ENCODE measurements around the gene HERC2.
A peak's percentile ranks its signal among the peaks of the same experiment; 100 is the strongest.
"Not testable (repeated sequence)": the region's sequence is repeated elsewhere in the genome, so short reads cannot be mapped to it uniquely, and the experiment has no call there.

Gene HERC2

DNA sequence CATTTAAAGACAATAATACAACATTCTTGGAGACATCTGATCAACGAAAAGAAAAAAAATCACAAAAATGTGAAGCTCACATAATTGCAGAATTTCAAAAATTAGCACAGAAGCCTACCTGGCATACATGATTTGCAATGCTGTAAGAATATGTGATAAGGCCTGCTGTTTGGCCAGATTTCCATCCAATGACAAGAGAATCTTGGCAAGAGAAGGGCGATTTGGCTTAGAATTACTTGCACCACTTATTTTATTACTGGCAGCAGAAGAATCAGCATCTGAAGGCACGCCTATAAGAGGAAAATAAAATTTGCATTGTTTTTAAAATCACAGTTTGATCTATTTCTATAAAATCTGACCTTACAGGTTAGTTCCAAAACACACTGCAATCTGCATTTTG is 152.6 kb downstream of the HERC2 start:
- DNase-seq = peak; percentile 20

DNA sequence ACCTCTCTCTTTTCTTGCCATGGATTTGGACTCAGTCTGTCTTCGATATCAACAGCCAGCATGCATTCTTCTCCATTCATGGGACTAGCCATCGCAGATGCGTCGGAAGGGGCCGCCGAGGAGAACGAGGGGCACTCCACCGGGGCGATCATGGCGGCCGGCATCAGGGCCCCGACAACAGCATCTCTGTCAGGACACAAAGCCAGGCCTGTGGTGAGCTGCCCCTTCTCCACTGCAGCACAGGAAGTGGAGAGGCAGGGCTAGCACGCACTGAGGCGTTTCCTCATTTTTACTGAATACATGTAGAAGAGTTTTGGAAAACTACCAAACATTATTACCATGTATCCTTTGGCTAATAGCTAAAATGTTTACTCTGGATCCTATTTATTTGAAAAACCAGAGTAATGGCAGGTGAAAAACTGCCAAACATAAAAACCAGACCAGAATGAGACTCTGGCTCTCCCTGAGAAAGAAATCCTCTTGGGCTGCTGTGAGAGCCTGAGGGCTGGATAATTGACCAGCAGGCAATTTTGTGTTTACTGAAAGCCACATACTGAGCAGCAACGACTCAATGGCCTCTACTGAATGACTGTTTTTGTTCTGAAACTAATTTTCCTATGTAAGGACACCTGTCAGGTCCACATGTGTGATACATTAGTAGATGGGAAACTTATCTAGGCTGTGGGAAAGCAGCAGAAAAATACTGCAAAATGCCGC is 153.4 kb downstream of the HERC2 start:
- DNase-seq = peak; percentile 93

DNA sequence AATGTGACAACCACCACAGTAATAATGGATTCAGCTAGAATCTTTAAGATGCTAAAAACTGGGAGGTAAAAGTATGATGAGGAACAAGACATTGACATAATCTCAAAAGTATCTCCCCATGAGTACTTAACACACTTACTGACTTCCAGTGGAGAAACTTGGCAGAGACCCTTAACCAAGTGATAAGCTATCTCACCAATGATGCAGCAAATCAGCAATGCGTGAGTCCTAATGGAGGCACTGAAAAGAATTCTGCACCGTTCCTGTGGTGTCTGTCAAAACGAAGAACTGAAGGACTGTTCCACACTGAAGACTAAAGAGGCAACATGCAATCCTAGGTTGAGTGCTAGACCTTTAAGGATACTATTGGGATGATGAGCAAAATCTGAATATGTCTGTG is 154.9 kb downstream of the HERC2 start:
- DNase-seq = no peak

DNA sequence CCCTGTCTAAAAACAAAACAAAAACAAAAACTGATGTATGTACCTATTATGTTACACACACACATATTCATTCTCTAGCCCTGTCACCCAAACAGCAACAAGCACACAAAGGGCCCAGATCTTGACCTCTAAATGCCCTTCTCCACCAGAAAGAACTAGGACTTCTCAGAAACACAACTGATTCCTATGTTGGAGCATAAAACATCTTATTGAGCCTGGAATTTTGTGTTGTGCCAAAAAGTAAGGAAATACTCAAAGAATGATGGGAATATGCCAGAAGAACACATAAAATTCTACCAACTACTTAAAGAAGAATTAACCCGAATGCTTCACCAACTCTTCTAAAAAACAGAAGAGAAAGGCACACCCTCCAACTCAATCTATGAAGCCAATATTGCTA is 156.2 kb downstream of the HERC2 start:
- DNase-seq = no peak

DNA sequence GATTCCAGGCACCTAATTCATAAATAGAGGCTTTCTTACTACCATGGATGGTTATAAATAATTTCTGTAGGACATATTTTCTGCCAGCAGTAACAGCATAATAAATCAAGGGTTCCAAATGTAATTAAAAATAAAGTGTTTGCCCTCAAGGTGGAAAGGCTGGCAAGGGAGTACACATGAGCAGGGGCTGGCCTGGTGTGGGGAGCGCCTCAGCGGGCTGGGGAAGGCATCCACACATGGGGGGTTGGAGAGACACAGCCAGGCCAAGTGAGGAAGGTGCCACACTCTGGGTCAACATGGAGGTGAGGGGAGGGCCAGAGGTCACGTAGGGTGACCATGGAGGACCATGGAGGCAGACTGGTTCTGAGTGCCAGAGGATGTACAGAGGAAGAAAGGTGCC is 157.1 kb downstream of the HERC2 start:
- no peak for DNase-seq

DNA sequence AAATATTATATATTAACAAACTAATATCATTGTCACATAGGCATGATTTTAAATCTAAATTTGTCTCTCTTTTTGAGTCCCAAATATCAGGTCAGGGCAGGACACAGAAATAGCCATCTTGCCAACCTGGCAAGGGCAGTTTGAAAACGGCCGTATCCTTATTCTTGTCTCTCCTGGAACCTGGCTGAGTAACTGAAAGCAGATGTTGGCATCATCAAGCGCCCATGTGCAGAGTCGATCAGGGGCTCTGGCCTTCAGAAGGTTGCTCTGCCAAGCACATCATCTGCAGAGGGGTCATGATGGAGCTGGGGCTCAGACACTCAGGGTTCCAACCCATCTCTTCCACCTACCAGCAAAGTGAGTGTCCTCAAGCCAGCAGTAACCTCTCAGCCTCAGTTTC is 167.7 kb downstream of the HERC2 start:
- no peak for DNase-seq

DNA sequence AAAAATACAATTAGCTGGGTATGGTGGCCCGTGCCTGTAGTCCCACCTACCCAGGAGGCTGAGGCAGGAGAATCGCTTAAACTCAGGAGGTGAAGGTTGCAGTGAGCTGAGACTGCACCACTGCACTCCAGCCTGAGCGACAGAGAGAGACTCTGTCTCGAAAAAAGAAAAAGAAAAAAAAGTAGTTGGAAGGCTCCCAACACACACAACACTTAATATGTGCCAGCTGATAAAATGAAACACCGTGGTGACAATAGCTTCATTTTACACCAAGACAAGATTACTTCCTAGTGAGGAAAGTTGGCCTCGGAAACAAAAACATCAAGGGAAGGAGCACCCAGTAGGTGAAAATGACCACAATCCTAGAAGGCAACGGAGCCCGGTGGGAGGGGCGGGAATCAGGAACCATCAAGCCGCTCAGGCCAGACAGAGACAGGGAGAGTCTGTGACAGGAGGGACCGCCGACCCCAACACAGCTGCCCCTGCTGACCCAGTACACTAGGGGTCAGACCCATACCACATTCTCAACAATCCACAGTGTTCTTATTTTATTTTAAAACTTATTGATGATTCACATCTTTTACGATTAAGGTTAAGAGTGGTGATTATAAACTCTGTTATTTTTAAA is 168.4 kb downstream of the HERC2 start:
- DNase-seq = no peak

DNA sequence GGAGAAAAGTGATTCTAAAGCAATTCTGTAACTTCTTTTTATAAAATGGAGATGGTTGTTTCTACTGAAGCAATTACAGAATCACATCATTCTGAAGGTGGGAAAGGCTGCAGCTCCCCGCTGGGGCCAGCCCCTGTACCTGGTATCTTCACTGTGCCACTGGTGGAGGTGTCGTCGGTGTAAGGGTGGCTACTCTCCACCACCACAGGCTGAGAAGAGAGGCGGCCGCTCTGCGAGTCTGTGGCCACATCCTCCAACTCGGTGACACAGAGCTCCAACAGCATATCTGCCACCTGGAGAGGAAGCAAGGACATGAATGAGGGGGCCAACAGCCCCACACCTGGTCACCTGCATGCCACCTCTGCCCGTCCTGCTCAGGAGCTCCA is 169.4 kb downstream of the HERC2 start:
- not testable (repeated sequence) for DNase-seq

DNA sequence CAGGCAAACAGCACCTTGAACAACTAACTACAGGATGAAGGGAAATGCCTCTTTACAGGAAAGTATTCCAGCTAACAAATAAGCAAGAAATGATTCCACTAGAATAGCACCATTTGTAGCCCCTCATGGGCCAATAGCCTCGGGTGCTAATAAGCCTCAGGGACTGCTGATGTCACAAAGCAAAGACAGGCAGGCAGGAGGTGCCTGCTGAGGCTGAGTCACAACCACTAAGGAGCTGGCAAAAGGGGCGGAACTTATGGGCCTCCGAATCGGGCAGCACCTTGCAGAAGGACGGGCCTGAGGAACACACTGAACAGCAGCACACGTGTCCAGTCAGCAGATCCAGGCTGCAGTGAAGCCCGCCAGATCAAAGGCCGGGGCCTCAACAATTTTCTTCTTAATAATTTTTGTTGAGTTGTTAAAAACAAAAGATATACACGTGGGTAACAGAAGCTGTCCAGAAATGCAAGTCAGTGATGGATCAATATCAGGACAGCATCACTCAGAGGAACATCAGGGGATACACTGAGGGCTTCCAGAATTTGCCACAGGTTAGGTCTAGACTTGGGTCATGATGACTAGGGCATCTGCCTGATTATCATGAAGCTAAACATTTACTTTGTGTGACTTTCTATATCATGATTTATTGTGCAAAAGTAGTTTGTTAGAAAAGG is 170.0 kb downstream of the HERC2 start:
- not testable (repeated sequence) for DNase-seq

DNA sequence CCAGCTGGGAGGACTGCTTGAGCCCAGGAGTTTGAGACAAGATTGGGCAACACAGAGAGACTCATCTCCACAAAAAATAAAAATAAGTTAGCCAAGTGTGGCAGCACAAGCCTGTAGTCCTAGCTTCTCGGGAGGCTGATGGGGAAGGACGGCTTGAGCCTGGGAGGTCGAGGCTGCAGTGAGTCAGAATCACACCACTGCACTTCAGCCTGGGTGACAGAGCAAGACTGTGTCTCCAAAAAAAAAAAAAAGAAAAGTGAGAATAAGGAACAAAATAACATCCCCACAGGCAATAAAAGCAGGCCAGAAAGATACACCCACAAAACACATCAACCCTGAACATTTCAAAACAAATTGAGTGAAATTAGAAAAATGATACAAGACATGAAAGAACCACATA is 174.2 kb downstream of the HERC2 start:
- no peak for DNase-seq

DNA sequence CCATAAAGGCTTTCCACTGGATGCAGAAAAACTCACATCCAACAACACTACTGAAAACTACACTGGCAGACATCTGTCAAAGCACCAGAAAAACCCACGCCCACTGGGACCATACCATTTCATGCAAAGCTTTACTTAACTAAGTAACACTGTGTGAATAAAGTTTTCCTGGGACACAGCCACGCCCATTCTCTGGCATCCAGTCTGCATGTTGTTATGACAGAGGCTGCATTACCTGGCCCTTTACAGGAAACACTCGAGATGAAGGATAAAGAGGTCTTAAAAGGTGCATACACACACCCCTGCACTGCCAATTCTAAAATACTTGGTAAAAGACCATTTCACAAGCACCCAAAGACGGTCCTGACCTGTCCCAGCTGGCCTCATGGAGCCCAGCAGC is 176.6 kb downstream of the HERC2 start:
- DNase-seq = not testable (repeated sequence)

DNA sequence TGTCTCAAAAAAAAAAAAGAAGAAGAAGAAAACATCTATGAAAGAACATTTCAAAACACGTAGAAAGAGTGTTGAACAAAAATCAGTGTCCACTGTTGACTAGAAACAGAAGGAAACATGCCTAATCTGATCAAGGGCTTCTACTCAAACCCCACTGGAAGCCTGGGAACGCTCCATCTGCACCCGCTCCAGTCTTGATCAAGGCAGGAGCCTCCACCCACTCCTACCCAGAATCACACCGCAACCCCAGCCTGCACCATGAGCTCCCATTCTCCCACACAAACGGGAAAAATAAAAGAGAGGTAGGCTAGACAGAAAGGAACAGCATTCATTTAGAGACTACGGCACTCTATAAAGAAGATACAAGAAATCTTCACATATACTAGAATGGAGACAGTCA is 181.9 kb downstream of the HERC2 start:
- no peak for DNase-seq

DNA sequence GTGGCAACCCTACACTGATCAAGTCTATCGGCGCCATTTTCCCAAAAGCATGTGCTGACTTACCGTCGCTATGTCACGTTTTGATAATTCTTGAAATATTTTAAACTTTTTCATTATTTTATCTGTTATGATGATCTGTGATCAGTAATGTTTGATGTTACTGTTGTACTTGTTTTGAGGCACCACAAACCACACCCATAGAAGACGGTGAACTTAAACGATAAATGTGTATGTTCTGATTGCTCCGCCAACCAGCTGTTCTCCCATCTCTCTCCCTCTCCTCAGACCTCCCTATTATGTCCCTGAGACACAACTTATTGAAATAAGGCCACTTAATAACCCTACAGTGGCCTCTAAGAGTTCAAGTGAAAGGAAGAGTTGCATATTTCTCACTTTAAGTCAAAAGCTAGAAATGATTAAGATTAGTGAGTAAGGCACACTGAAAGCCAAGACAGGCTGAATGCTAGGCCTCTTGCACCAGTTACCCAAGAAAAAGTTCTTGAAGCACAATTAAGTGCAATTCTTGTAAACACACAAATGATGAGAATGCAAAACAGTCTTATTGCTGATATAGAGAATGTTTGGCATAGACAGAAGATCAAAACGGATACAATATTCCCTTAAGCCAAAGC is 184.5 kb downstream of the HERC2 start:
- peak; percentile 37 for DNase-seq

DNA sequence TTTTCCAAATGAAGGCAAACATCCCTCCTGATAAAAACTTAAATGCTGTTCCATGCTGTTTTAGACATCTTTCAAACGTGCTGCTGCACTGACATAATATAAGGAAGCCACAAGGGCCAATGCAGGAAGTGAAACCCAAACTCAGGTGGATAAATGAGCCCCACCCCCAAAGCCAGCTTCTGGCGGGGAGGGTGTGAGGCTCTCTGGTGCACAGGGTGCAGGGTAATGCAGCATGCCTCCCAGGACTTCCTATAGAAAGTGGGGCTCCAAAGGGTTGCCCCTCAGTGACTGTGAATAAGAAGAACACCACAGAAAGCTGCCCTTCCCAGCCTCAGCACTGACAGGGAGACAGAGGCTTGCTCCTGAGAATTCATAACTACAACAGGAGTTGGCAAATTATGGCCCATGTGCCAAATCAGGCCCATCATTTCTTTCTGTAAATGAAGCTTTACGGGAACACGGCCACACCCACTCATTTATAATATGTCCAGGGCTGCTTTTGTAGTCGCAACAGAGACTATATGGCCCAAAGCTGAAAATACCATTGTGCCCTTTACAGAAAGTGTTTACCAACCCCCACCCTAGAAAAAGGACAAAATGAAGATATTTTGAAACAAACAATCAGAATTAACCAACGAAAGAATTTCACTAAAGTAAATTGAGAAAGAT is 185.6 kb downstream of the HERC2 start:
- DNase-seq = peak; percentile 94

DNA sequence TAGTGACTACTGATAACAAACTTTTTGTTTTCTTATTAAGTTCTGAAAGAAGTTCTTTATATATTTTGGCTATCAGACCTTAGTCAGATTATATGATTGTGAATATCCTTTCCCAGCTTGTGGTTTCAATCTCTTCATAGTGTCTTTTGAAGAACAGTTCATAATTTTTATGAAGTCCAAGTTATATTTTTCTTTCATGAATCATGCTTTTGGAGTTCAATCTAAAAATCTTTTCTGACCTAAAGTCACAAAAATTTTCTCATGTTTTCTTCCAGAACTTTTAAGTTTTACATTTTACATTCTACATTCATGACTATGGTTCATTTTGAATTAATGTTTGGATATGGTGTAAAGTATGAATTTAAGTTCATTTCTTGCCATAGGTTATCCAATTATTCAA is 188.7 kb downstream of the HERC2 start:
- DNase-seq = no peak

DNA sequence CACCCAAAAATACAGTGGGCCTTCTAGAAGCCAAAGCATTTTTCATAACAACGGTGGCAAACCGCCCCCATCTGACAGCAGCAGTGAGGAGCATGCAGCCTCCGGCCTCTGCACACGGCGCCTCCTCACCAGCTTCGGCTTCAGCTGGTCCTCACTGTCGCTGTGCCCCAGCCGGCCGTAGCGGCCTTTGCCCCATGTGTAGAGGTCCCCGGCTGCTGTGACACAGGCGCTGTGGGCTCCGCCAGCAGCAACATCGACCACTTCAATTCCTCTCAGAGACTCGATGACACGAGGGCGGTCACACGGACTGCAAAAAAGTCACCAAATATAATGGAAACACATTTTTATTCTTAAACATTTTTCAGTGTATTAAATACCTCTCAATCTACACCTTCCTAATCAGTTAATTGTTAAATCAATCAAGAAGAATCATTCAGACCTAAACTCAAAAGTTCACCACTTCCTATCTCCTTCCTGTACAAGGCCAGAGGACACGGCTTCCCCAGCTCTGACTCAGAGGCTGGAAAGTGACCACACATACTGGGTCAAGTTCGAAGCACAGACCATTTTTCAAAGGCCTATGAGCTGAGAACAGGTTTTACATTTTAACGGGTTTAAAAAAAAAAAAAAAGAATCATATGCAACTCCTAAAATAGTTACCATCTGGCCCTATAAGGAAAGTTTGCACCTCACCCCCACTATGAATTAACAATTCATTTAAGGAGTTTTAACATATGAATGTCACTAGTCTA is 189.3 kb downstream of the HERC2 start:
- no peak for DNase-seq

DNA sequence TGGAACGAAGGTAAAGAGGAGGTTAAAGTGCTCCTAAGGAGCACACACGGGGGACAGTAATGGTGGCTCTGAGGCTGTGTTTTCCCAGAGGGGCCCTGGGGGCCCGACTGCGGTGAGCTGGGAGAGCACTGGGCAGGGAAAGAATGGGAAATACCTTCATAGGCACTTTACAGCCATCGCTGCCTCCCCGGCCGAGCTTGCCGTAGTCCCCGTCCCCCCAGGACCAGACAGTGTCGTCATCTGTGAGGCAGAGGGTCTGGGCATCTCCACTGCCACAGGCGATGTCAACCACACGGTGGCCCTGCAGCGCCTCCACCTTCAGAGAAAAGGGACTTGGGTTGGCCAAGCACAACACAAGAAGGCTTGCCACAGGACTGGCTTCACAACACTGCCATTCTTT is 190.0 kb downstream of the HERC2 start:
- DNase-seq = no peak

DNA sequence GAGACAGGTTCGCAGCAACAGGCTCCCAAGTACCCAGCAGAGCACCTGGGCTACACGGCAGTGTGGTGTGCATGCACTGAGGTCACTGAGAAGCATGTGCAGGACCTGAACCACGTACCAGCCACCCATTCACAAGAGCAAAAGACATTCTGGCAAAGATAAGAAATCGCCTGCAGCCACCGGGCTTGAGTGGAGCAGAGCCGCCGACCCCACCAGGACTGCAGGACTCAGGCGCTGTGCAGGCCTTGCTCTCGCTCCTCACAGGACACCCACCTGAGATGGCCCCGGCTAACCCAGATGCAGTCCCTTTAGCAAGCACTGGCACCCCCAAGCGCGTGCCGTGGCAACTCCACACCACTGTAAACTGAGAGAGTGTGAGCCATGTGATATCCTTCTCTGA is 190.6 kb downstream of the HERC2 start:
- DNase-seq = no peak

DNA sequence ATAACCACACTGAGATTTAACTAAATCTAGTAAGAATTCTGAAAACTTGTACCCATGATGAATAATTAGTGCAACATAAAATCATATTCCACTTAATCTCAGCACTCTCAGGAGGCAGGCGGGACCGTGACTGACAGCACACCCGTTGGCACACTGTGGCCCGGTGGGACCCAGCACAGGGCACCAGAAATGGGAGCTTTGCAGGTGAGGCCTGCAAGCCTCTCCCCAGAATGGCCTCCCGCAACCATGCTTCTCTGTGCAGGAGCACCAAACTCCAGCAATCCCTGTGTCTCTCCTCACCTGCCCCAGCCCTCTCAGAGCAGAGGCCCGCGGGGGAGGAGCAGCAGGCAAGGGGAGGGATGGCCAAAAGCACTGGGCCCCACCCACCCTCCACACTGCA is 191.3 kb downstream of the HERC2 start:
- no peak for DNase-seq

DNA sequence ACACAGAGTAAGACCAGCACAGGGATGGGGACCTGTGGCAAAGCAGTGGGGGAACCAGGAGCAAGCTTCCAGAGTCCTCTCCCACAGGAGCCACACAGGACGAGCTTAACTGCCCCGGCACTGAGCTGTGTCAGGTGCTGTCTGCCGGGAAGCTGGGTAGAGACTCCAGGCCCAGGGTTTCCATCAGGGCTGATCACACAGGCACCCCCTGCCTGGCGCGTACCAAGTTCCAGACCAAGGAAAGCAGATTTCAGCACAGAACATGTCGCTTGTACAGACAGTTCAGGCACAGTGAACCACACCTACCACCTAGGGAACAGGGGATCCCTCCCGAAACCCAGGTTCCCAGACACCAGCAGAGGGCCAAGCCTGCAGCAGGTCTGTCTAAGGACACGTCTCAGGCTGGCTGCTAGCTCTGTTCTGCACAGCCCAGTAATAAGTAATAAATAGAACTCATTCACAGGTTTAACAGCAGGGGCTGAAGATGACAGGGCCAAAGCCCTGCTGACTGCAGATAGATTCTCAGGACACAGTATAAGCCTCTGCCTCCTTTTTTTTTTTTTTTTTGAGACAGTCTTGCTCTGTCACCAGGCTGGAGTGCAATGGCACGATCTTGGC is 192.6 kb downstream of the HERC2 start:
- DNase-seq = no peak

DNA sequence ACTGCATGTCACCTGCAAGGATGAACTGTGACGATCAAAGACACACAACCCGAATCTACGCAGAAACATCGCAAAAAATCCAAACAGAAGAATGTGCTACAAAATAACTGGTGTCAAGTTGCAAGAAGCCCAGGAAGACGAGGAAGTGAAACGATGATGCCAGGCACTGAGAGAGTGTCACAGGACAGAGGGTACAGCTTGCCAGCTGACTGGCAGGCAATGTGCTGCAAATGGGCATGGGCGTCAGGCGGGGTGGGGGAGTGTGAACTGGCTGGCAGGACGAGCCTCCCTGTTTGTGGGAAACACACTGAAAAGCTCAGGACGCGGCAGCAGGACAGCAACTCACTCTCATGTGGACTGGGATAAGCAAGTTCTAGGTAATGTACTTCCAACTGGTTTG is 193.9 kb downstream of the HERC2 start:
- DNase-seq = no peak

DNA sequence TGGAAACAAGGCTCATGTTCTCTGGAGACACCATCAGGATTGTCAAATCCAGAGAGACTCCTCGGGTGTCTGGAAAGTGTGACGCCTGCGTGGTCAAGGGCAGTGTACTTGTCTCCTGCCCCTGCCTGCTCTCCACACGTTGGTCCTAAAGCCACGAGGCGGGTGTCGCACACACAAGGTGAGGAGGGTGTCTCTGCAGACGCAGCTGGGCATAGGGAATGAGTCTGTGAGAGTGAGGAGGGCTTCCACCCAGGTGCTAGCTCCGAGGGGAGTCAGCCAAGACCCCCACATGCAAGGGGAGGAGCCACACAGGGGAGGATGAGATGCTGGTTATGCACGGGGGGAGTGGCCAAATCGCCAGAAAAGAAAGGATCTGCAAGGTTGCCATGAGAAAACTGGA is 194.9 kb downstream of the HERC2 start:
- no peak for DNase-seq
